SW 1271 (cell line): ENCODE data around the gene GOT1.

ENCODE experiments used
- DNase-seq, 2 experiments: peaks; one replicate each; lab custom pipeline; 2025; lab: John Stamatoyannopoulos, UW

GOT1 gene

GRCh38 chr10:99360934-99361333 is 69.5 kb downstream of the GOT1 start:
- DNase-seq = no peak

- DNase-seq = no peak
Measured at GRCh38 chr10:99358101-99358500, 72.3 kb downstream of the GOT1 start.

- no peak for DNase-seq
Measured at GRCh38 chr10:99357691-99358090, 72.7 kb downstream of the GOT1 start.

- DNase-seq = no peak
Measured at GRCh38 chr10:99353182-99353581, 77.2 kb downstream of the GOT1 start.

GRCh38 chr10:99347672-99348071 is 82.8 kb downstream of the GOT1 start:
- DNase-seq = no peak
